DMS114 treated with DMSO at 0.1 percent for 48 hours (cell line): ENCODE measurements around the gene PI4KA.
"Not testable (repeated sequence)": the region's sequence is repeated elsewhere in the genome, so short reads cannot be mapped to it uniquely, and the experiment has no call there.

Source experiments
- DNase-seq: peaks from one replicate; lab custom pipeline; 2025; ENCODE audit not compliant: unreplicated experiment; lab: John Stamatoyannopoulos, UW

The PI4KA gene

DNA sequence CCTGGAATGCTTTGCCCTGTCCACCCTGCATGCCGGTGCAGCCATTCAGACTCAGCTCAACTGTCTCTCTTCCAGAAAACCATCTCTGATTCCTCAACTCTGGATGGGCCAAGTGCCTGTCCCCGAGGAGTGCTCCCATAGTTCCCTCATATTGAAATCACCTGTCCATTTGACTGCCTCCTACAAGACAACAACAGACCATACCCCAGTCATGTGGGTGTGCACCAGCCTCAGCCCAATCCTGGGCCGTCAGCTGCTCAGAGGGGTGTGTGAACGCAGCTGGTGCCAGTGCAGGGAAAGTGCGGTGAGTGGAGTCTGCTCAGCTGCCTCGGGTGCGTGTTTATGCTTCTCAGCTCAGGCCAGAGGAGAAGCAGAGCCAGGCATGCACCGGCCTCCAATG, 126.2 kb downstream of the PI4KA start:
- not testable (repeated sequence) for DNase-seq

DNA sequence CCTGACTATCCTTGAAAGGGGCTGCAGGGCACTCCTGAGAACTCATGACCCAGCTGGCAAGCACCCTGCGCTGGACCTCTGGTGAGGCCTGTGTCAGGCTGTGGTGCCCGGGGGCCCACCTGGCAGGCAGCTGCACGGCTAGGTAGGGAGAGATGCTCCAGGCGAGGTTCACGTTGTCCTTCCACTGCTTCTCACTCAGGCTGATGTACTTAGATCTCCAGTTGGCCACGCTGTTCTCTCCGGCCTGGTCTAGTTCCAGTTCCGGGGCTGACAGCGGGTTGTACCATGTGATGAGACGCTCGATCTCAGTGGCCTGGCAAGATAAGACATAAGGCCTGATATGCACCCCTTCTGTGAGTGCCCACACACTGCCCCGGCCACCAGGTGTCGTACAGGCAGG, 129.4 kb downstream of the PI4KA start:
- no peak for DNase-seq

DNA sequence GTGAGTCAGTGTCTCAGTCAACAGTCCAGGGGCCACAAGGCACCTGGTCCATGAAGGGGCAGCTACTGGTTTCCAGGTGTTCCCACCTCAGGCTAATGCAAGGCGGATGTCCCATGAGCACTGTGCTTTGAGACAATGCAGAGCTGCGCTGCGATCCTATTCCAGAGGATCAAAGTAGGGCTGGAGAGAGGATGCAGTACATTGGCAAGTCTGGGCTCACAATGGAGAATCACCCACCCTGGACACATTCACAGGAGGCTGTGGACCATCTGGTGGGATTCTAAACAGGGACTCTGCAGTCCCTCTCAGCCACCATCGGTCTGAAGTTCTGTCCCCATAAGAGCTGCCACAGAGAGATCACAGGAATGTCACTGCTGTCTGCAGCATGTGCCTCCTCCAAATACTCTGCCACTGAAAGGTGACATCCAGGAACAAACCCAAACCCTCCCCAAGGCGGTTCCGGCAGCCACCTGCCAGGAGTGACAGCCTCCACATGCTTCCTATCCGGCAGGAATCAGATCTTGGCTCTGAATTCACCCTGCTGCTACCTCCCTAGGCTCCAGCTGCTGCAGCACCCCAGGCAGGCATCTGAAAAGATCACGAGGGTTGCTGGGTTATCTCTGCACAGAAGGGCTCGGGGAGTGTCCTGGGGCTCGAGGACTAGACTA, 130.0 kb downstream of the PI4KA start:
- DNase-seq: no peak

DNA sequence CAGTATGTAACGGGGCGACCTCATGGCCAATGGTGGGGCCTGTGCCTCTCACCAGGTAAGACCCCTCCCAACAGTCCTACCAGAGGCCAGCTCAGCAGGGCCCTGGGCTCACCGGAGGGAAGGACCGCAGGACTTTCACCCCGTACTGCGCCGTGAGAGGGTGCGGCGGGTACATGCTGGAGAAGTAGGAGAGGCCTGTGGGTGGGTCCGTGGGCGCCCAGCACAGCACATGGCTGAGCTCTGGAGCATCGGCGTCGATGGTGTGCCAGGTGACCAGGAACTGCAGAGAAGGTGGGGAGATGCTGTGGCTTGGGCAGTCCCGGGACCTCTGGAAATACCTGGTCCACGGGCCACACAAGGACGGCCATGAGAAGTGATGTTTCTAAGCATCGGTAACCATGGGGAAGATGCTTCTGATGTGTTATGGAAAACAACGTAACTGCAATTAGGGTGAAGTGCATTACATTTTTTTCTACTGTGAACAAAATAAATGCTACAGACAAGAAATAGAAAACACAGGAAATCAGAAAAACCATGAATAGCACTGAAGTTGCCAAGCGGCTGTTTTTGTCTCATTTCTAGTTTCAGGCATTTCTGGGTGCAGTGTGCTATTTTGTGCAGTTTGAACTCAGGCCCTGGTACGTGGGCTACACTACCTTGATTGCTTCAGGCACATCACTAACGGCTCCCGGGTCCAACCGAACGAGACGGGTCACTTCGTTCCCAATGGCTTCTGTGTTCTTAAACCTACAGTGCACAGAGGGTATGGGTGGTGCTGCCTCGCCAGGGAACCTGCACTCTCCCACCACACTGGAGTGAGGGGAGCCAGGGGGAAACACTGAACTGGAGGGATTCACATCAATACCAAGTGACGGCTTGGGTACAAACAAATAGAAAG, 131.2 kb downstream of the PI4KA start:
- no peak for DNase-seq

DNA sequence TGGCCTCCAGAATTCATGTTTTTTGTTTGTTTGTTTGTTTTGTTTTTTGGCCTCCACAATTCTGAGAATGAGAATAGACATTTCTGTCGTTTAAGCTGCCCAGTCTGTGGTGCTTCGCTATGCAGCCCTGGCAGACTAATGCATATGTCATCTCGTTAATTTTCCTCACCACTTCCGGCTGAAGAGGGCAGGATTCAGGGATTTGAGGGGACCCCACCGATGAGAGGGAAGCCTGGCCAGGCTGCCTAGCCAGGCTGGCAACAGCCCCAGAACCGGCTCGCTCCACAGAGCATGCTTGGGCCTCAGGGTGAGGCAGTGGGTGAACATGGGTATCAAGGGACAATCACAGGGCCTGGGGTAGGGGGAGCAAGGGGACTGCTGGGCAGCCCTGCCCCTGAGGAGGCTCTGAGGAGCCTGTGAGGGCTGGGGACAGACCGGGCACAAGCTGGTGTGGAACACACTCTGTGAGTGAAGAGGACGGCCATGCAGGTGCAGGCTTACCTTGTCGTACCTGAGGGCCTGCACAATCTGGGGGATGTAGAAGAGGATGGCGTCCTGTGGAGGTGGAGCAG, 132.5 kb downstream of the PI4KA start:
- no peak for DNase-seq

DNA sequence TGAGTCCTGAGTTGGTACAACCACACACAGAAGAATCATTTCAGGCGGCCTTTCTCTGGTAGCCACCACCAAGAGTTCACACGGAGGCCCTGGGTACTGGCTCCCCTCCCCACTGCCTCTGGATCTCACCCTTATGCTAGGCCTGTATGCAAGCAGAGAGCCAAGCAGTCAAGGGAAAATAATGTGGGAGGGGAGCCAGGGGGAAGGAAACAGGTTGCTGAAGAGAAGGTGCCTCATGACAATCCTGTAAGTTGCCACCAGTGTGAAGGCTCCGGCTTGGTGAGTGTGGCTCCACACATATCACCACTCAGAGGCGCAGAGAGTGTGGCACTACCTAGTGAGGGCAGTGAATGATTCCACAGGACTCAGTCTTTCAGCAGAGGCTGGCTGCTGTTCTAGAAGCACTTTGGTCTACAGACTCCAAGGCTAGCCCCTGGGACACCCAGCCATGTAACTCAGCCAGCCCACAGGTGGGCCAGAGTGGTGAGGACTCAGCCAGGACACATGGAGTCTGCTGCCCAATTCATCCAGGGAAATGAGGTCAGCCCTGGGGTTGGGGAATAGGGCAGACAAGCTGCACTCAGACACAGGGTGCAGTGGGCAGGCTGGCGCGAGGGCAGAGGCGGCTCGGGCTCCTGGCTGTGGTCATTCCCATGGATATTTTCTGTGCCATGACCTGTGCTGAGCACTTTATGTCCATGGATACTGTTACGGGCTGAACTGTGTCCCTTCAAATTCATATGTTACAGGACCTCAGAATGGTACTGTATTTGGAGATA, 133.7 kb downstream of the PI4KA start:
- no peak for DNase-seq

DNA sequence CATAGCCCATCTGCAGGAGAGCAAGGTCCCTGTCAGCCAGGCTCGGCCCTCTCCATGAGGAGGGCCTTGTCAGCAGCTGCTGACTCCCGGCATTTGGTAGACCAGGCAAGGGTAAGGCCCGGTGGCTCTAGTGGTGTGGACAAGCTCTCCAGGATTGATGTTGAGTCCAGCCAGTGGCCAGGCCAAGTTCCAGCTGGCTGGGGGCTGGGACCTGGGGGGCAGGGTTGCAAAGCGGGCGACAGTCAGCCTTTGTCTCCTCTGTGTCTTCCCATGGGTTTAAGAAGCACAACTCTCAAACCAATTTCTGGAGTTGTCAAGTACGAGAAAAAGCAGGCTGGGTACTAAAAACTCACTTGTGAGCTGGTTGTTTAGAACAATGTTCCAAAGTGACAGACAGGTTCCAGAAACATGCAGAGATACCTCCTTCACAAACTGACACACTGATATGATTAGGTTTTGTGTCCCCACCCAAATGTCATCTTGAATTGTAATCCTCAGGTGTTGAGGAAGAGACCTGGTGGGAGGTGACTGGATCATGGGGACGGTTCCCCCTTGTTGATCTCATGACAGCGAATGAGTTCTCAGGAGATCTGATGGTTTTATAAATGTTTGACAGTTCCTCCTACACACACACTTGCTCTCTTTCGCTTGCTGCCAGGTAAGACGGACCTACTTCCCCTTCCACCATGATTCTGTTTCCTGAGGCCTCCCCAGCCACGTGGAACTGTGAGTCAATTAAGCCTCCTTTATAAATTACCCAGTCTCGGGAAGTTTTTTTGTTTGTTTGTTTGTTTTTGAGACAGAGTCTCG, 137.0 kb downstream of the PI4KA start:
- DNase-seq: no peak

DNA sequence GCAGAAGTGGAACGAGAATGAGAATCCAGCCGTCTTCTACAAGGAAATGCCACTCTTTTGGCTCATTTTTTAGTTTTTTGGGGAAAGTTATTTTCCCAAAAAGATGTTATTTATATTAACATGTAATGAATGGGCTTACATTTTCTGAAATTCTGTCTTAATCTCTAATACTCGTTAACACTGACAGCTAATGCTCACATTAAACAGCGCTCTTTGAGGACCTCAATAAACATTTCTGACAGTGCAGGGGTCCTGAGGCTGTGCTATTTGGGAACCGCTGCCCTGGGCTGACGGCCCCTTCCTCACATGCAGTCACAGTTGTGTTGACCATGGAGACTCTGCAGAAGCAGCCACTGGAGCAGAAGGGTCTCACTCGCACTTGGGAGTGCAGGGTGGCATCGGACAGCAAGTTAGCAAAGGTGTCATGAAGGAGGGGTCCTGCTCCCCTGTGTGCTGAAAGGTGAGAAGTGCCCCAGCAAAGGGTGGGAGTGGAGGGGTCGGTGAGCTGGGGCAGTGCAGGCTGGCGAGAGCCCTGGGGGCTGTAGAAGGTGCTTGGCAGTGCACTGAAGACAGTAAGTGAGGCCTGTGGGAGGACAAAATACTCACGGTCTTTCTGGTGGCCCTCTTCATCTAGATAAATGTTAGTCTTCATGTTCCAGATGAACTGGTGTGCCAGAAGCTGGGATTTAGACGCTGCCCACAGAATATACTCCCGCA, 137.8 kb downstream of the PI4KA start:
- DNase-seq: no peak

DNA sequence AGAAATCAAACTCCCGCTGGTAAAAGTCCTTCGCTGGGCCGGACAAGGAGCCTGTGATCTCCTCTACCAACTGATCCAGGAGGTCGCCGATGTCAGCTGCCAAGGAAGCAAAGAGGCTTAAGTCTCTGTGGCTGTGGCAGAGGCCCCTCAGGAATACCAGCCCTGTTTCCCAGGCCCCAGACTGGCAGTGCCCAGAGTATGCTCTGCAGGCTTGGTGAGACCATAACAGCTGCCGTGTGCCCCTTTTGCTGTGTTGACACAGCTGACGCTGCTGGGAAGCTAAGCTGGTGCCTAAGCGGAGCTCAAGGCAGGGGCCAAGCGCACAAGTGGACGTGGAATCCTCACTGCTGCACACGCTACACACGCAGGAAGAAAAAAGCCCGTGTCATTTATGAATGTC, 139.9 kb downstream of the PI4KA start:
- not testable (repeated sequence) for DNase-seq

DNA sequence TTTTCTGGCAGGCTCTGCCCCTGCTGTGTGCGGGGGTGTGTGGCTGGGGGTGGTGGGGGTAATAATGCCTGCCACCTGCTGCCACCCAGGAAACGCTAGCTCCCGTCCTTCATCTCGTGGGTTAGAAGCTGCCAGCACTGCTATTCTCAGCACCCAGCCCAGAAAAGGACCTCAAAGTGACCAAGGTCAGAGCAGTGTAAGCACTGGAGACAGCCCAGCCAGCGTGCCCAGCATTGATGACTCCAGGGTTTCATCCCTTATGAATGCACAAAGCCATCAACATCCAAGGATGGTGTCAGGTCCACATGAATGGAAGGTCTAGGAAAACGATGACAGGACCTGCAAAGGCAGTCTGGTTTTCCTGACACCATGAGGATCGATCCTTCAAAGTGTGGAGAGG, 140.6 kb downstream of the PI4KA start:
- DNase-seq: not testable (repeated sequence)

DNA sequence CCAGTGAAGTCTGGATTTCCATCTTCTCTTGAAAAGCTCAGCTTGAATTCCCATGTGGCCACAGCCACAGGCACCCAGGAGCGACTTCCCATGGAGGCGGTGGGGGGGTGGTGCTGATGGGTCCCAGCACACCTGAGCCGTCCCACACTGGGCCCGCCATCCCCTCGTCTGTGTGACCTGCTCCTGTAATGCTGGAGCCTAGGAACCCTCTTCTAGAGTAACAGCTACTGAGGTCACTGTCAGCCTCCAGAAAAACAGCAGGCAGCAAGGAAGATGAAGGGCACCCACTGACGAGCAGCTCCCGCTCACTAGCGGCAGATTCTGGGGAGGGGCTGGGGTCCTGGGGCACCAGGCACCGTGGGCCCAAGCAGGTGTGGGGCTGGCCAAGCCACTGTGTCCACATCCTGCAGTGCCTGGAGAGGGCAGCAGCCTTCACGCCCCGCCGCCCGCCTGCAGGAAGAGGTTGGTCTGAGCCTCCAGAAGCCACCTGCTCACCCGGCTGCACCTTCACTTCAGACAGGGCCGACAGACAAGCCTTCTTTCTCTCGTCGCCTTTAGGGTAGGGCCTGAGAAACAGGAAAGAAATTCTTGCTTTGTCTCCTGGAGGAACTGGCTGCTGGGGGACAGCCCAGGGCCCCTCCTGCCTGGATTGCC, 141.3 kb downstream of the PI4KA start:
- not testable (repeated sequence) for DNase-seq

DNA sequence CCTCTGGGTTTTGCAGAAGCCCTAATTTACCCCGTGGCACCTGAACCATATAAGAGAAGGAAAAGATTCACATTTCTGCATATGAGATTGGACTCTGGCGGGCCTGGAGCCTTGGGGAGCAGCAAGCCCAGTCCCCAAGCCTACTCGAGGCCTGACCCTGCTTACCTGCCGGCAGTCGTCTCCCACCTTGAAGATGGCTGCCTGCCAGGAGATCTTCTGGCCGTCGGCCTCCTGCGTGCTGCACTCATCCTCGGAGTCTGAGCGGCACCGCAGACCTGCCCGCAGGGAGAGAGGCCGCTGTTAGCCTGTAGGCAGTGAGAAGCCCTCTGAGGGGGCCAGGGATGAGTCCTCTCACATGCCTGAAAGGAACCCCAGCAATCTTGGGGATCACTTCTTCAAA, 145.5 kb downstream of the PI4KA start:
- DNase-seq: not testable (repeated sequence)

DNA sequence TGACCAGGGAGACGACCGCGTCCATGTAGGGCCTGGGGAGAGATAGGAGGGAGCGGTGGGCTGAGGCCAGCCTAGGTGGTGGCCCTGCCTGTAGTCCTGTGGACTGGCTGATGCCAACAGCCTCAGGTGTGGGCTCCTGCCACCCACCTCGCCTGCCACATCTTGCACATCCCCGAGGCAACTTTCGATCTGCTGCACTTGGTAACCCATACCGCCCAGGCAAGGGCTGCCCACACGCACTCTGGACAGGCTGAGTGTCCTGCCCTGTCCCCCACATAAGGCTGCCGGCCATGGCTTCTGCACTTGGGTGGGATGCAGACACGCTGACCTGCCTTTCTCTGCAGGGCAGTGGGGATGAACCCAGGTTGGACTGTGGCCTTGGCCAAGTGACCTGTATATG, 148.6 kb downstream of the PI4KA start:
- not testable (repeated sequence) for DNase-seq

DNA sequence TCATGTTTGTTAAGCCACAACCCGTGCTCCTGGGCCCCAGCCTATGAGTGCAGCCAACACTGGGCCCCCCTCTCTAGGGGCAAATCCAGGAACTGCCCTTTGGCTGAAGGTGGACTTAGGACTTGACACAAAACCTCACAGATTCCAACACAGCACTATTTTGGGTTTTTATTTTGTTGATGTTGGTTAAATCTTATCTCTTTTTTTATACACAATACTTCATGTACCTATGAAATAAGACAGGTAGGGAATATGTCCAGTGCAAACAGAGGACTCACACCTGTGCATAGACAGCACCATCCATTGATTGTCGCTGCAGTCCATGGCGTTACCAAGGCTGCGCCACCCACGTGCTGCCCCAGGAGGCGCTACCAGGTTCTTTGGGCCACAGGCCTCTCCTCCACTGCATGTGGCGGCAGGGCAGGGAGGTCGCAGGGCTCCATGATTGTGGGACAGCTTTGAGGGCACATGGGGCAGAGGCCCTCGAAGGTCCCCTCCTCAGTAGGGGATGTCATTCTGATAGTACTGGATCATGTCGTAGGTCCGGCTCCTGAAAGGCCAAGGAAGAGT, 151.0 kb downstream of the PI4KA start:
- DNase-seq: not testable (repeated sequence)

DNA sequence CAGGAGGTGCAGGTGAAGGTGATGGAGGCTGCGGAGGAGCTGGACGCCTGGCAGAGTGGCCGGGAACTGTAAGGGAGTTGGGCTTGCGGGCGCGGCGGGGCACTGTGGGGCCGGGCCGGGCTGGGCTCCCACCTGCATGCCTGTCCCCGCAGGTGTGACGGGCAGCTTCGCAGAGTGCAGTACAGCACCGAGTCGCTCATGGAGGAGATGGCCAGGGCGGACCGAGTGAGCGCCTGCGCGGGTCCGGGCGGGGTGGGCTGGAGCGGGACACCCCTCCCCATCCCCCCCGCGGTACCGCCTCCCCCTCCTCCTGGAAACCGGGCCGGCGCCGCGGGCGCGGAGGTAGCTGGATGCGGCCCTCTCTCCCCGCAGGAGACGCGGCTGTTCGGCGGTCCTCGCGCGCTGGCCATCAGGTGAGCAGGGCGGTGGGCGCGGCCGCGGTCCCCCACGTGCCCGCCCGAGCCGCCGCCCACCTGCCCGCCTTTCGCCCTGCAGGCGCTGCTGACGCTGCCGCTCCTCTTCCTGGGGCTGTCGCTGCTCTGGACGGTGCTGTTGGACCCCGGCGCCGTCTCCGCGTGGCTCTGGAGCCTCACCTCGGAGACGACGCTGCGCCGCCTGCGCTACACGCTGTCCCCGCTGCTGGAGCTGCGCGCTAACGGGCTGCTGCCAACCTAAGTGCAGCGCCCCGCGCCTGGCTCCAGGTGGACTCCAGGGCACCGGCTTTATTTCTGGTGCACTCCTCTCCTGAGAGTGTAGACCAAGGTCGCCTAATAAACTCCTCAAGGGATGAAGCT, 154.6 kb downstream of the PI4KA start:
- DNase-seq: not testable (repeated sequence)

DNA sequence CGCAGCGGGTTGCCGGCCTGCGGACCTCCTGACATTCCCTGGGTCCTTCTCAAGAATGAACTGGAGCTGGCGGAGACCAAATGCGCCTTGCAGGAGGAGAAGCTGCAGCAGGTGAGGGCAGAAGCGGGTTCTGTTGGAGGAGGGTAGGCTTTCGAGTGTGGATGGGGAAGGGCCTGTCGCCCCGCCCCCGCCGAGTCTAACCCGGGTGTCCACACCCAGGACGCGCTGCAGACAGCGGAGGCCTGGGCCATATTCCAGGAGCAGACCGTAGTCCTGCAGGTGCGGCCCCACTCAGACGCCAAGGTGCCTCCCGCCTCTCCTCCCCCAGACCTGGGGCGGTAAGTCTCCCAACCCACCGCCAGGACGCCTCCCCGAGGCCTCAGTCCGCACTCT, 155.2 kb downstream of the PI4KA start:
- not testable (repeated sequence) for DNase-seq

DNA sequence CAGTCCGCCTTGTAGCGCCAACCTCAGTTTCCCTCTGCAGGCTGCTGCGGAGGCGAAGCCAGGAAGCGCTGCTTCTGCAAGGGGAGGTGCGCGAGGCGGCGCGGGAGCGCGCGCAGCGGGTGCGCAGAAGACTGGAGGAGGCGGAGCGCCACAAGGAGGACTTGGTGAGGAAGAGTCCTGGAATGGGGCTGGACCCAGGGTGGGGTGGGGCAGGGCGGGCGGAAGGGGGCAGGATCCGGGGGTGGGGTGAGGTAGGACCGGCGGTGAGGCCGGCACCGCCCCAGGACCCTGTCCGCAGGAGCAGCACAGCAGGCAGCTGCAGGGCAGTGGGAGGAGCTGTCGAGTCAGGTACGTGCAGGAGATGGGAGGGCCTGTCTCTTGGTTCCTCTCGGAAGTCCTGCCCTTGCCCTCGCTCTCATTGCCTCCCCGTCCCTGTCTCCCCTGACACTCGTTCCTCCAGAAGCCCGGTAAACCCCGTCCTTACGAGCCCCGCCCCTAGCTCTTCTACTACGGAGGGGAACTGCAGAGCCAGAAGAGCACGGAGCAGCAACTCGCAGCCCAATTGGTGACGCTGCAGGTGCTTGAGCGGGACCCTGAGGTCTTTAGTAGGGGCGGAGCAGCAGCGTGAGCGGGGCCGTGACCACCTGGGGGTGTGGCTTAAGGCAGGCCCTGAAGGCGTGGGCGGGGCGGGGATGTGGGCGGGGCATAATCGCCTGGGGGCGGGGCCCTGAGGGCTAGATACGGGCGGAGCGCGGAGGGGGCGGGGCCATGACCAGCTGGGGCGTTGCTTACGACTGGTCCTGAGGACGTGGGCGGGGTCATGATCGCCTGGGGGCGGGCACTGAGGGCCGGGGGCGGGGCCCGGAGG, 155.8 kb downstream of the PI4KA start:
- peak; percentile 74 for DNase-seq
